ENCODE results near the gene MGAT2.

The MGAT2 gene

GRCh38 chr14:49615776-49616175 is 4.8 kb upstream of the MGAT2 start:
- TF ChIP-seq CTCF (conservative IDR thresholded peaks at IDR 0.05), result no peak
- TF ChIP-seq ZFX (IDR thresholded peaks at IDR 0.05), result no peak
- H3K27ac ChIP-seq, result no peak overlapping the region

- H3K27ac ChIP-seq, result no peak overlapping the region
- TF ChIP-seq CTCF (conservative IDR thresholded peaks at IDR 0.05) (no peak), ZFX (IDR thresholded peaks at IDR 0.05) (no peak)
Observed at GRCh38 chr14:49617852-49618519, 2.6 kb upstream of the MGAT2 start.

- peak overlapping the region; percentile 98 for H3K27ac ChIP-seq
Observed at GRCh38 chr14:49619273-49619672, 1.3 kb upstream of the MGAT2 start.

- no peak for TF ChIP-seq CTCF (conservative IDR thresholded peaks at IDR 0.05)
- TF ChIP-seq ZFX (IDR thresholded peaks at IDR 0.05), result no peak
- peak overlapping the region; percentile 98 for H3K27ac ChIP-seq
Observed at GRCh38 chr14:49619730-49620129, 869 bp upstream of the MGAT2 start.

GRCh38 chr14:49621114-49621881 is 699 bp downstream of the MGAT2 start:
- peak; percentile 17; the same call in 1 of the 2 replicates for TF ChIP-seq CTCF (conservative IDR thresholded peaks at IDR 0.05)
- peak; percentile 73 for TF ChIP-seq ZFX (IDR thresholded peaks at IDR 0.05)

GRCh38 chr14:49622022-49622607 is 1.5 kb downstream of the MGAT2 start:
- peak overlapping the region; percentile 98 for H3K27ac ChIP-seq
- no peak for TF ChIP-seq ZFX (IDR thresholded peaks at IDR 0.05)
- TF ChIP-seq CTCF (conservative IDR thresholded peaks at IDR 0.05), result no peak

More at GRCh38 chr14:49621114-49621881, 699 bp downstream of the MGAT2 start:
- H3K27ac ChIP-seq, result peak overlapping the region; percentile 98

- TF ChIP-seq CTCF (conservative IDR thresholded peaks at IDR 0.05) (no peak), ZFX (IDR thresholded peaks at IDR 0.05) (no peak)
- no peak overlapping the region for H3K27ac ChIP-seq
Observed at GRCh38 chr14:49623387-49623786, 2.8 kb downstream of the MGAT2 start.
